Hematopoietic multipotent progenitor cell treated with erythropoietin and hydrocortisone succinate and interleukin-3 and kit ligand, for 15 days (in vitro differentiated cells): ENCODE measurements around the gene RCOR1.
"Not testable (repeated sequence)": the region's sequence is repeated elsewhere in the genome, so short reads cannot be mapped to it uniquely, and the experiment has no call there.

Experiments used
- DNase-seq: peaks from one replicate; pipeline ENCODE4 v3.0.0-alpha.2; 2015; ENCODE audit warnings: low spot score

The RCOR1 gene

DNA sequence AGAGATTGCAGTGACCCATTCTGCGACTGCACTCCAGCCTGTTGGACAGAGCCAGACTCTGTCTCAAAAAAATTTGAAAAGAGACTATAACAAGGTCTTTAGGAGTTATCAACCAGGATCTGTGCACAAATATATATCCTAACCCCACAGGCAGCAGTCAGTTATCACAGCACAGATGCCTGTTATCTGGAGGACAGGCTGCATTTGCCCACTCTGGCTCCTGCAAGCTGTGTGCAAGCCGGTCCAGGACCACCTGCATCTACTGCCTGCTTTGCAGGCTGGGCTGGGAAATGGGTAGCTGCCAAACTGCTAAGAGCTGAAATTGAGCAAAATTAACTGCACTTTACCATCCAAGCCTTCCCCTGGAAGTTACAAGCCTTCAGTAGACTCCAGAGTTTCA, 21.4 kb upstream of the RCOR1 start:
- no peak for DNase-seq

DNA sequence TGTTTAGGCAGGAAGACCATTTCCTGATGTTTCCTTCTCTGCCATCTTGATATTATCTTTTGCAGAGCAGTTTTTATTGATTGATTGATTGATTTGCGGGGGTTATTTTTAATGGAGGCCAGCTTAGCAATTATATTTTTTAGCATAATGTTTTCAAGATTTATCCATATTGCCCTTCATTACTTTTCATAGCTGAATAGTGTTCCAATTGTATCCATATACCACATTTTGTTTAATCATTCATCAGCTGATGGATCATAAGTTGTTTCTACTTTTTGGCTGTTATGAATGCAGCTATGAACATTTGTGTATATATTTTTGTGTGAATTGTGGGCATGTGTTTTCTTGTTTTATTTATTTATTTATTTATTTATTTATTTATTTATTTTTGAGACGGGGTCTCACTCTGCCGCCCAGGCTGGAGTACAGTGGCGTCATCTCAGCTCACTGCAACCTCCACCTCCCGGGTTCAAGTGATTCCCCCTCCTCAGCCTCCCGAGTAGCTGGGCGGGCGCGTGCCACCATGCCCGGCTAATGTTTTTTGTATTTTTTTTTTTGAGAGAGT, 20.9 kb upstream of the RCOR1 start:
- no peak for DNase-seq

DNA sequence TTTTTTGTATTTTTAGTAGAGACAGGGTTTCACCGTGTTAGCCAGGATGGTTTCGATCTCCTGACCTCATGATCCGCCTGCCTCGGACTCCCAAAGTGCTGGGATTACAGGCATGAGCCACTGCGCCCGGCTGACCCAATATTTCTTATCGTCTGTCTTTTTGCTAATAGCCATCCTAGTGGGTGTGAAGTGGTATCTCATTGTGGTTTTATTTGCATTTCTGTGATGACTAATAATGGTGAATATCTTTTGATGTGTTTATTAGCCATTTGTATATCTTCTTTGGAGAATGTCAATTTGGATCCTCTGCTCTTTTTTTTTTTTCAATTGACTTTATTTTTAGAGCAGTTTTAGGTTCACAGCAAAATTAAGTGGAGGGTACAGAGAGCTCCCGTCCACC, 19.3 kb upstream of the RCOR1 start:
- not testable (repeated sequence) for DNase-seq

DNA sequence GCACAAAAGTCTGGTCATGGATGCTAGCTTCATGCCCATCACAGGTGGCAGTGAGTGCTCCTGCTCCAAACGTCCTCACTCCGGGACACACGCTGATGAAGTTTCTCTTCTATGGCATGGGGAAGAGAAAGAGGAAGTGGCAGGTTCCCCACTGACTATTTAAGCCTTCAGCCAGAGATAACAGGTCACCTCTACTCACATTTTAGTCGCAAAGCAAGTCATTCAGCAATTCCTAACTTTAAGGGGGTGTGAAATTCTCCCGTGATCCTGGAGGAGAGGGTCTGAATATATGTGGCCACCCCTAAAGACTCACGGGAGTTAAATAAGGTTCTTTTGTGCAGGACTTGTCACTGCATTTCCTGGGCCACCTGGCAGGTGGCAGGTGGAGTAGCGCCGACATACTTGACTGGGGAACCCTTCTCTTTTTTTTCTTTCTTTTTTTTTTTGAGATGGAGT, 18.8 kb upstream of the RCOR1 start:
- no peak for DNase-seq

DNA sequence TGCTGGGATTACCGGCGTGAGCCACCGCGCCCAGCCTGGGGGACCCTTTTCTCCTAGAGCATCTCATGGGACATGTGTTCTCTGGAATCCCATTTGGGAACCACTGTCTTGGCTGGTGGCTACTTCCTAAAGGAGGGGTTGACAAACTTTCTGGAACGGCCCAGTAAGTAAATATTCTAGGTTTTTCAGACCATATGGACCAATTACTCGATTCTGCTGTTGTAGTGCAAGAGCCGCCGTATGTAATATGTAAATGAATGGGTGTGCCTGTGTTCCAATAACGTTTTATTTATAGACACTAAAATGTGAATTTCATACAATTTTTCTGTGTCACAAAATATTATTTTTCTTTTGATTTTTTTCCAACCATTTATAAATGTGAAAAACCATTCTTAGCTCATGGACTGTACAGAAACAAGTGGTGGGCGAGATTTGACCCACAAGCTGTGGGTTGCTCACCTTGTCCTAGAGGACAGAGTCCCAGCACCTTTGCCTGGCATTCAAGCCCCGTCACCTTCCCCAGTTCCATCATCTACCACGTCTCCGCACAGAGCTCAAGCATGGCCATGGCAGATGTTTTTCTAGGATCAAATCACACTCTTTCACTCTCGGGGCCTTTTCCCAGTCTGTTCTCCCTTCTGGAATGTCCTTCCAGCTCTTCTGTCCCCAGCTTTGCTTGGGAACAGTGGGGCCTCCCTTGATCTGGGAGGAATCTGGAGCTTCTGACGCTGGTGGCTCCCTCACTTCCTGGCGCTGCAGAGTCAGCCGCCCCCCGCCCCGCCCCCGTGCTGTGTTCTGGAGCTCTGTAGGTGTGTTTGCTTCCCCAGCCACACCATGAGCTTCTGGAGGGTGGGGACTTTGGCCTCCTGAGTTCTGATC, 17.9 kb upstream of the RCOR1 start:
- DNase-seq: no peak

DNA sequence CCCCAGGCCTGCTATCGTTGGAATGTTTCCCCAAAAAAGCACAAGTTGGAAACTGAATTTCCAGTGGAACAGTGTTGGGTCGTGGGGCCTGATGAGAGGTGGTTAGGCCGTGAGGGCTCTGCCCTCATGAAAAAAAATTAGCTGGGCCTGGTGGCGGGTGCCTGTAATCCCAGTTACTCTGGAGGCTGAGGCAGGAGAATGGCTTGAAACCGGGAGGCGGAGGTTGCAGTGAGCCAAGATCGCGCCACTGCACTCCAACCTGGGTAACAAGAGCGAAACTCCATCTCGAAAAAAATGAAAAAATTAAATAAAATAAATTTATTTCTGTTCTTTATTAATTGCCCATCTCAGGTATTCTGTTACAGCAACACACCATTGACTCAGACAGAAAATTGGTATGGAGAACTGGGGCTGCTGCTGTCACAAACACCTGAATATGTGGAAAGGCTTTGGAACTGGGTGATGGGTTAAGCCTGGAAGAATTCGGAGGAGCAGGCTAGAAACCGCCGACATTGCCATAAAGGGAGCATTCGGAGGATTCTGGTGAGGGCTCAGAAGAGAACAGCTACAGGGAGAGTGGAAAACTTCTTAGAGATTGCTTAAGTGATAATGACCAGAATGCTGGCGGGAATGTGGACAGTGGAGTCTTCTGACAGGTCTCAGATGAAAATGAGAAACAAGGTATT, 17.1 kb upstream of the RCOR1 start:
- no peak for DNase-seq

DNA sequence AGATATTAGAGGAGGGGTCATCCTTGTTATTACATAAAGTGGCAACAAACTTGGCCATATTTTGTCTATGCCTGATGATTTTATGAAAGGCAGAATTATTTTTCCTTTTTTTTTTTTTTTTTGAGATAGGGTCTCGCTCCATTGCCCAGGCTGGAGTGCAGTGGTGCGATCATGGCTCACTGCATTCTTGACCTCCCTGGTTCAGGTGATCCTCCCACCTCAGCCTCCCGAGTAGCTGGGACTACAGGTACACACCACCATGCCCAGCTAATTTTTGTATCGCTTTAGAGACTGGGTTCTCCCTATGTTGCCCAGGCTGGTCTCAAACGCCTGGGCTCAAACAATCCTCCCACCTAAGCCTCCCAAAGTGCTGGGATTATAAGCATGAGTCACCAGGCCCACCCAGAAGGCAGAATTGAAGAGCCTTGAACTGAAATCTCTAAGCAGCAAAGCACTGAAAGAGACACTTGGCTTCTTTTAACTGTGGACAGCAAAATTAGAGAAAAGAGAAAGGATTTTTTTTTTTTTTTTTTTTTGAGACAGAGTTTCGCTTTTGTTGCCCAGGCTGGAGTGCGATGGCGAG, 16.5 kb upstream of the RCOR1 start:
- not testable (repeated sequence) for DNase-seq

DNA sequence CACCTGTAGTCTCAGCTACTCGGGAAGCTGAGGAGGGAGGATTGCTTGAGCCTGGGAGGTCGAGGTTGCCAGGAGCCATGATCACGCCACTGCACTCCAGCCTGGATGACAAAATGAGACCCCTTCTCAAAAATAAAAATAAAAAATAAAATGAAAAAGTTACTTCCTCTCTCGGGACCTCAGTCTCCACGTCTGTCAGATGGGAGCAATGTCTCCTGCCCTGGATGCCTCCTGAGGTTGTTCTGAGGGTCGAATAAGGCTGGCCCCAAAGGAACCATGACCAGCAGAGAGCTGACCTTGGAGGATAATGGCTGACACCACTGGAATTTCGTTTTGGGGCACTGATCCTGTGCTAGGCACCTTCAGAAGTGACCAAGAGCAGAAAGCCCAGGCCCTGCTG, 13.6 kb upstream of the RCOR1 start:
- DNase-seq: no peak

DNA sequence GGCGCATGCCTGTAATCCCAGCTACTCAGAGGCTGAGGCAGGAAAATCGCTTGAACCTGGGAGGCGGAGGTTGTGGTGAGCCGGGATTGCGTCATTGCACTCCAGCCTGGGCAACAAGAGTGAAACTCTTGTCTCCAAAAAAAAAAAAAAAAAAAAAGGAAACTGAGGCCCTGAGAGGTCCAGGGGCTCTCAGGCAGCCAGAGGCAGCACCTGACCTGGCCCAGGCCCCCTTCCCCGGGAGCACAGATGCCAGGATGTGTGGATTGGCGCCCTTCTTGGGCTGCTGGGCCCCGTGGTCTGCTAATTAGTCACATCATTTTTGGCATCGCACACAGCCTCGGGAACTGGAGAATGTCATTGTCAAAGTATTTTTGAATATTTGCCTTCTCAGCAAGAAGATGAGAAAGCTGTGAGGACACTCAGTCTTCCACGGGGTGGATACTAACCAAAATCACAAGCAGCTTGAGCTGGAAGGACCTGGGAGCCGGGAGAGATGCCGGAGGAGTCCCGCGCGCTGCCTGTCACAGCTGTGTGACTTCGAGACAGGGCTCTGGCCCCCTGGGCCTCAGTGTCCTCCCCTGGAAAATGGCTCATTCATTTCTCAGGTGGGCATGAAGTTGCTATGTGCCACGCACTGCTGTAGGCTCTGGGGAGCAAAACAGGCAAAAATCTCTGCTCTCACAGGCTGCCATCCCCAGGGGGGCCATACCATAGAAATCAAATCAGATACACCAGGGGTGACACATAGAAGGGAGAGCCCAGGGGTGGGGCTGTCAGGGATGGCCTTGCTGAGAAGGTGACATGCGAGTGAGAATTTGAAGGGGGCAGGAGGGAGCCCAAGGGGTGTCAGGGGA, 12.5 kb upstream of the RCOR1 start:
- no peak for DNase-seq

DNA sequence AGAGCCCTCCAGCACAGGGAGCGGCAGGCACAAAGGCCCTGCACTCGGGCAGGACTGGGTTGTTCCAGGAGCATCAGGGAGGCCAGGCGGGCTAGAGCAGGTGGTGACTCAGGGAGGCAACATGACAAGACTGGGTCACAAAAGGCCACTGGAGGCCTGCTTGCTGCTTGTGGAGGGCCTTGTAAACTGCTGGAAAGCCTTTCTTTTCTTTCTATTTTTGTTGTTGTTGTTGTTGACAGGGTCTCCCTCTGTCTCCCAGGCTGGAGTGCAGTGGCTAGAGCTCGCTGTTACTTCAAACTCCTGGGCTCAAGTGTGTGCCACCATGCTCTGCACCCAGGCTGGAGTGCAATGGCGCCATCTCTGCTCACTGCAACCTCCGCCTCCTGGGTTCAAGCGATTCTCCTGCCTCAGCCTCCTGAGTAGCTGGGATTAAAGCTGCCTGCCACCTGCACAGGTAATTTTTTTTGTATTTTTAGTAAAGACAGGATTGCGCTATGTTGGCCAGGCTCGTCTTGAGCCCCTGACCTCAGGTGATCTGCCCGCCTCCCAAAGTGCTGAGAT, 11.8 kb upstream of the RCOR1 start:
- no peak for DNase-seq

DNA sequence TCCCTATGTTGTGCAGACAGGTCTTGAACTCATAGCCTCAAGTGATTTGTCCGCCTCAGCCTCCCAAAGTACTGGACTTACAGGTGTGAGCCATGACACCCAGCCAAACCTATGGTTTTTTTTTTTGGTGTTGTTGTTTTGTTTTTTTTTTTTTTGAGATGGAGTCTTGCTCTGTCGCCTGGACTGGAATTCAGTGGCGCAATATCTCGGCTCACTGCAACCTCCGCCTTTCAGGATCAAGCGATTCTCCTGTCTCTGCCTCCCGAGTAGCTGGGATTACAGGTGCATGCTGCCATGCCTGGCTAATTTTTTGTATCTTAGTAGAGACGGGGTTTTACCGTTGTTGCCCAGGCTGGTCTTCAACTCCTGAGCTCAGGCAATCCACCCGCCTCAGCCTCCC, 11.3 kb upstream of the RCOR1 start:
- no peak for DNase-seq

DNA sequence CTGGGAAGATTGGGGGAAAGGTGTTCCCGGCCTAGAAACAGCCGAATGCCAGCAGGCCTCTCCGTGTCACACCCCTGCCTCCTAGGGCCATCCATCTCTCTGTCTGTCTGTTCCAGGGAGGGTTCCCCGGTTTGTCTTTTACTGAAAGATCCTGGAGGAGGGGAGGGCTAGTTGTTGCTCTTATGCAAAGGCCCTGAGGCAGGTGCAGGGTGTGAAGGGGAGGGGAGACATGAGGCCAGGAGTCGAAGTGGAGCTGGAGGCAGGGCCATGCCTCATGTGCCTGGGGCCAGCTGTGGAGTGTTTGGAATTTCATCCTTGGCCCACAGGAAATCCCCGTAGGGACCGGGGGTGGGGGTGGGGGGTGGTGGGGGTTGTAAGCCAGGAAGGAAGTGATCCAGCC, 8.7 kb upstream of the RCOR1 start:
- DNase-seq: no peak

DNA sequence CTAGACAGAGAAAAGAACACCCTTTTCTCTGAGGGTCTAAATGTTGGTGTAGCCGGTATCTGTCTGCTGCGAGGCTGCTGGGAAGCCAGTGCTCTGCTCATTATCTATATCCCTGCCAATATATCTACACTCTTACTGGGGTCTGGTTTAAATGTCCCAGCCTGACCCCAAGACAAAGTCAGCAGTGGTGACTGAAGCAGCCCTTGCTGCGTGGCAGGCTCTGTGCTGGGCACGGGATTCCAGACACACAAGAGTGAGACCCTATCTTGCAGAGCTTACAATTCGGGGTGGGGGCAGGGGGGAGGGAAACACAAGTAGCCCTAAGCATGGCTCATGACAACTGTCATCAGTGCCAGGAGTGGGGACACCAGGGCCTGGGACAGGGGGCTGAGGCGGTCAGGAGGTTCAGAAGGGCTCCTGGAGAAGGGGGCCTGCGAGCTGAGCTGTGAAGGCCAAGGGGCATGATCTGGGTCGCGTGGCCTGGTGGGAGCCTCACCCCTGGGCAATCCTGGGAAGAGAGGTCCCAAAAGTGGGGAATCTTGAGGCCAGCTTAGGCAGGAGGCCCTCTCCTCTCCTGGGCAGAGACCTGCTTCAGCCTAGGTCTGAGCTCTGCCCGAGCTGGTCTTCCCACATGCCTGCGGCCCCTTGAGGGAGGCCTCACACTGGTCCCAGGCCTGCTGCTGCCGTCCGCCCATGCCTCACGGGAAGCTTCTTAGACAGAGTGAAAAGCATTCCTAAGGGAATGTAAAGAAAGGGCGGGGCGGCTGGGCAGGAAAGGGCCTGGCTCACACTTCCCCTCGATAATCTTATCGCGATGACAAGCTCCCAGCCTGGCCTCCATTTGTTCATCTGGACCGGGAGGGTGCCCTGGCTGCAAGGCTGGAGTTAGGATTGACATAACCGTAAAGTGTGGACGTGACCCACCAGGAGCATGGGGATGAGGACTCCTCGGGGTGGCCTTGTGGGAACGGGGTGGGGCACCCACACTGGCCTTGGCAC, 7.3 kb upstream of the RCOR1 start:
- DNase-seq: no peak

DNA sequence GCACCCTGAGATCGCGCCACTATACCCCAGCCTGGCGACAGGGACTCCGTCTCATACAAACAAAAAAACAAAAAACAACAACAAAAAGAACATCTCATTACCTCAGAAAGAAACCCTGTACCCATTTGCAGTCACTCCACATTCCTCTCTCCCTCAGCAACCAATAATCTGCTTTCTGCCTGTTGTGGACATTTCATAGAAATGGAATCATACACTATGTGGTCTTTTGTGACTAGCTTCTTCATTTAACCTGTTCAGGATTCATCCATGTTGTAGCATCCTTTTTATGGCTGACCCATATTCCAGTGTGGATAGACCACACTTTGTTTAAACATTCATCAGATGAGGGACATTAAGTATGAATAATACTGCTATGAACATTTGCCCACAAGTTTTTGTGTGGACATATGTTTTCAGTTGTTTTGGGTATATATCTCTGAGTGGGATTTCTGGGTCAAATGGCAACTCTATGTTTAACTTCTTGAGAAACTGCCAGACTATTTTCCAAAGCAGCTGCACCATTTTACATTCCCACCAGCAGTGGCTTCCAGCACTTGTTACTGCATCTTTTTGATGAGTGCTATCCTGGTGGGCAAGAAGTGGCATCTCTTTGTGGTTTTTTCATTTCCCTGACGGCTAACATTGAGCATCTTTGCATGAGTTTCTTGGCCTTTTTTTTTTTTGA, 5.9 kb upstream of the RCOR1 start:
- no peak for DNase-seq

DNA sequence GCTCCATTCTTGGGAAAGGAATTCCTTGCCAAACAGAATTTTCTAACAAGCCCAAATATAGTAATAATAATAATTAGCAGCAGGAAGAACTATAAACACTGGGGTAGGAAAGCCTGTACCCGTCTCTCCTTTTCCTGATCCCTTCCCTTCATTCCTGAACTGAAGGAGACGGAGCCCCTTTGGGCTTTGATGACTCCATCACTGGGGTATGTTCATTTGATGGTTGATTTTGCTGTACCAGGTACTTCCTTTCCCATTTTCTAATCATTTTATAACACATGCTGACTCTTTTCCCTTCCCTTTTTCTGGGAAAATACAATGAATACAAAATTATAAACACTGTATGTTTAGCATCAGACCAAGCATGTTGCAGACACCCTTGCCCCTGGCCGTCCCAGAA, 3.6 kb upstream of the RCOR1 start:
- no peak for DNase-seq

DNA sequence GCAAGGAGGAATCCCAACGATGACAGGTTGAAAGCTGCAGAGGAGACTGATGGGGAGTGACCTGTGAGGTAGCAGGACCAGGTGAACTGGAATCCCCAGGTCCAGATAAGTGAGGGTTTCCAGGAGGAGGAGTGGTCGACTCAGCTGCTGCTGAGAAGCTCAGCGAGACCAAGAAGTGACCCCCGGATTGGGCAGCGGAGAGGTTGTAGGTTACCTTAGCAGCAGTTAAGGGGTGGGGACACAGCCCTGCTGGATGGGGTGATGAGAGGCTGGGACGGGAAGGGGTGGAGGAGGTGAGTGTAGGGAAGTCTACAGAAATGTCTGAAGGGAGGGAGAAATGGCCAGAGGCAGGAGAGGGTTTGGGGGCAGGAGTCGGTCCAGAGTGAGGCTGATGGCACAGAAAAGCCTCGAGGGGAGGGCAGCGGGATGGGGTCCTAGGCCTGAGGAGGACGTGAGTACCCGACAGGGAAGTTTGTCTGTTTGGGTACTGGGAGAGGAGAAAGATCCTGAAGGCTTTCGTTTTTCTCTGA, 2.6 kb upstream of the RCOR1 start:
- DNase-seq: no peak

DNA sequence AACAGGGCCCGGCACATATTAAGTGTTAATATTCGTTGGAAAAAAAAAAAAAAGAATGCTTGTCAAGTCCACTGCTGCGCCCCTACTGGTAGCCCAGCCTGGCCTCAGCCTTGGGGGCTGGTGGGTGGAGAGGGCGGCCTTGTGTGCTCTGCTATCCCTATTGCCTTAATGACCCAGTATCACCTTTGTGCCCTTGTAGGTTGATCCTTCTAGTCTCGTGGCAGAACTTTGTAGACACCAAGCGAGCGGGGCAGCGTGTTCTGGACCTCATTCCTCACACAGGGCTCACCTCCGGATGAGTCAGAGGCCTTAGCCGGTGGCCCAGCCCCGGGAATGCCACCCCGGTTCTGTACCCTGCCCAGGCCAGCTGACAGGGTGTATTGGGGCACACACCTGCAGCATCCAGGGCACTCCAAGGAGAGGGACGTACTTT, 1.8 kb upstream of the RCOR1 start:
- peak; percentile 37 for DNase-seq

DNA sequence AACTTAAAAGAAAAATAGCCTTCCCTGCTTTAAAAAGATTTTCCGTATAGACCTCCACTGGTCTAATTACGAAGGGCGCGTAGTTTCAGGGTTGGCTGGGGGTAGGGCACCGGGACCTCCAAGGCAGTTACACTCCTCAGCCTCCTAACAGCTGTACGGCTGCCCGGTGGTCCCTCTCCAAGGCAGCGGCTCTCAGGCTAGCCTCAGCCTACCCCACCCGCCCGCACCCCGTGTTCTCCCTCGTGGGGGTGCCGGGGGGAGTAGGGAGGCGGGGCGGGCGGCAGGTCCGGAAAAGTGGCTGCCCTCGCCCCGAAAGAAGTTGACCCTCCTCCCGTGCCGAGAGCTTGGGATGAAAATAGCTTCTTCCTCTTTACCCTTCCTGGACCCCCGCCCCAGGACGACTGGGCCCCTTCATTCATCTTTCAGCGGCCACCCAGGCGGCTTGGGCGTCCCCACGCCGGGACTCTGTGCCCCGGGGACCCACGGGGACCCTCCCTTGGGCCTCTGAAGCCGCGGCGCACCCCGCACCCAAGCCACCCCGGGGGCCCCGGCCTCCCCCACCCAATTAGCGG, 991 bp upstream of the RCOR1 start:
- DNase-seq: peak; percentile 12

DNA sequence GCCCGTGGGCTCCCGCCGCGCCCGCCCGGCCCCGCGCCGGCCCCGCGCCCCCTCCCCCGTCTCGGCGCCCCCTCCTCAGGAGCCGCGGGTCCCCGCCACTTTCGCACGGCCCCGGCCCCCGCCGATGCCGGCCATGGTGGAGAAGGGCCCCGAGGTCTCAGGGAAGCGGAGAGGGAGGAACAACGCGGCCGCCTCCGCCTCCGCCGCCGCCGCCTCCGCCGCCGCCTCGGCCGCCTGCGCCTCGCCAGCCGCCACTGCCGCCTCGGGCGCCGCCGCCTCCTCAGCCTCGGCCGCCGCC, 263 bp downstream of the RCOR1 start:
- no peak for DNase-seq
